Naive B cell (primary cell): ENCODE results near the gene KRR1. TPM values are rescaled to one million over a fixed set of nuclear protein-coding genes. Genes with fewer than 3 reads are reported as not detected.

Source experiments
- ATAC-seq, 2 donors: fragments of 150-1000 bp; cut with Tn5 transposase; 2 replicates each; pipeline ENCODE4 v1.10.0; 2021; ENCODE audit warnings: low read depth in 2 of 2, mild to moderate bottlenecking in 2 of 2, moderate library complexity in 2 of 2
- DNase-seq: peaks from one replicate; pipeline ENCODE4 v3.0.0; 2022
- H3K27ac Mint-ChIP-seq, 6 donors: one replicate each; pipeline ENCODE4 v1.8.0; 2020 to 2022; ENCODE audit warnings: mild to moderate bottlenecking in 6 of 6, mixed read lengths in 6 of 6, moderate library complexity in 5 of 6, inconsistent platforms in 2 of 6
- H3K27me3 Mint-ChIP-seq, 3 donors: one replicate each; pipeline ENCODE4 v1.8.0; 2021 to 2022; ENCODE audit warnings: mixed read lengths in 3 of 3, mild to moderate bottlenecking in 1 of 3
- H3K36me3 Mint-ChIP-seq, 2 donors: one replicate each; pipeline ENCODE4 v1.8.0; 2020 to 2022; ENCODE audit warnings: mixed read lengths in 2 of 2, inconsistent platforms in 1 of 2, mild to moderate bottlenecking in 1 of 2
- H3K4me1 Mint-ChIP-seq, 3 donors: one replicate each; pipeline ENCODE4 v1.8.0; 2020 to 2022; ENCODE audit warnings: mixed read lengths in 3 of 3, inconsistent platforms in 1 of 3, mild to moderate bottlenecking in 1 of 3, moderate library complexity in 1 of 3
- H3K4me3 Mint-ChIP-seq, 8 donors: one replicate each; pipeline ENCODE4 v1.8.0; 2020 to 2022; ENCODE audit warnings: mild to moderate bottlenecking in 8 of 8, mixed read lengths in 8 of 8, moderate library complexity in 8 of 8, inconsistent platforms in 2 of 8
- H3K9me3 Mint-ChIP-seq, 7 donors: one replicate each; pipeline ENCODE4 v1.8.0; 2020 to 2022; ENCODE audit warnings: mixed read lengths in 7 of 7, mild to moderate bottlenecking in 5 of 7, inconsistent platforms in 2 of 7, moderate library complexity in 1 of 7
- polyA plus RNA-seq, 6 donors: library from polyadenylated mRNA; unstranded; fragments of 300-500 nt; fragmentation: Illumina TruSeq; gene quantifications; one replicate each; pipeline ENCODE4 v1.2.3, GENCODE V29; 2021; ENCODE audit warnings: low read depth in 6 of 6

The KRR1 gene
- 10 to 100 TPM; 56.1 to 81.7 (median 71.9) TPM for polyA plus RNA-seq

DNA sequence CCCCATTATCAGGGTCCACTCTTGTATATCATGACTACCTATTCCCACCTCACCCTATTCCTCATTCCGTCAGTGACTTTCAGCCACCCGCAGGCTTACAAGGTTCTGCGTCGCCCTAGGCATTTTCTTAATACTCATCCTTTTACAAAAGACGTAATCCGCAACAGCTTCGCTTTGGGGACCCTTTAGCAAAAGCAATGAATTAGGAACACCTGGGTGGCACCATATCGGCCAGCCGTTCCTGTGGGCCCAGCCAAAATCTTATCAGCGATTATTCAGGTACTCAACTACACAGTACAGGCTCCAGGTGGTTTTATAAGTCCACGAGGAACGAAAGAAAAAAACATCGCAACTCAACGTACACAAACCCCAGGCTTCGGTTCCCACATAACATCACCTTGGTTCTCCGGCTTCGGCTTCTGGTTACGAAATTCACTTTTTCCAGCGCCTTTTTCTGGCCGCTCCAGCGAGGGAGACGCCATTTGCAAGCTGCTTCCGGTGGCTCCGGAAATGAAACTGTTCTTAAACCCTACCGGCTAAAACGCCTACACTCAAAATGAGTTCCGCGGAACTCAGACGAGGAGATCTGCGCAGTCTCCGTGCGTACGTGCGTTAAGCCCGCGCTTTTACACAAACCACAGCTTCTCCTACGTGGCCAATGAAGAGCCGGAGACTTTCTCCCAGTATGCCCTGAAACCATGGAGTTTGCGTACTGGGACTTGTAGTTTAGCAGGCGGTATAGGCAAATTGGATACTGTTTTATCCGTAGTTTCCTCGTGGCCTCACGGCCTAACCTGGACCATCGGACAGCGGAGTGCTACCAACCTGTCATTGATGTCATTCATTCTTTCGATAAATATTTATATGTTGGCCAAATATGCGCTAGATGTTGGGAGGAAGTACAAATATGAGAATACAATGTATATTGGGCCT lies at the start of gene KRR1:
KRR1 (minus strand) TSS at position 494 of the 933 bp plus-strand sequence; CDS start at position 482, 12 bp downstream.
- Mint-ChIP-seq H3K27ac (peak within 1 kb of the TSS; percentile 96 to 100 (median 98)), H3K4me1 (peaks cover 13 to 27% (median 20%) of the 10 kb centered on the region in 3 donors), H3K27me3 (peaks cover 0 to 8% (median 5%) of the 10 kb centered on the region in 3 donors), H3K9me3 (no peaks in the 10 kb centered on the region), H3K36me3 (peaks cover 0 to under 1% of the 10 kb centered on the region in 2 donors), H3K4me3 (peak within 1 kb of the TSS; percentile 92 to 99 (median 99))
- peak; percentile 95 to 96 for ATAC-seq
- DNase-seq: peak; percentile 86

DNA sequence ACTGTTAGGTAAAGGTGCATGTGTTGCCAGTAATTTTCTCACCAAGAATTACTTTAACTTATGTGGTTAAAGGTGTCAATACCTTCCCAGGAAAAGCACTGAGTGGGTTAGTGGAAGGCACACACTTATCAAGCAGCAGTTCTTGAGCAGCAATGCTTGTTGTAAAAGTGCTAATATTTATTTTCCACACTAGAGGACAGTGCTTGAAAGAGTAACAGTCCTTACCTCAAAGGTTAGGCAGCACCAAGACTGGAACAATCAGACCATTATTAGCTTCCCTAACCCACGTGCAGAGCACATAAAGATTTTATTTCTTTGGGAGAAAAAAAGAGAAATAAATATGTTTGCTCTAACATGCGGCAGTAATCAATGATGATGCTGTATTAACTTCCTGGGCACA lies 48.8 kb upstream of the KRR1 start:
- Mint-ChIP-seq H3K27me3 (peaks cover 25 to 35% (median 34%) of the 10 kb centered on the region in 3 donors), H3K27ac (no peak overlapping the region), H3K9me3 (no peaks in the 10 kb centered on the region), H3K36me3 (no peaks in the 10 kb centered on the region), H3K4me3 (no peak overlapping the region), H3K4me1 (no peaks in the 10 kb centered on the region)
- ATAC-seq (no peak), DNase-seq (no peak)

DNA sequence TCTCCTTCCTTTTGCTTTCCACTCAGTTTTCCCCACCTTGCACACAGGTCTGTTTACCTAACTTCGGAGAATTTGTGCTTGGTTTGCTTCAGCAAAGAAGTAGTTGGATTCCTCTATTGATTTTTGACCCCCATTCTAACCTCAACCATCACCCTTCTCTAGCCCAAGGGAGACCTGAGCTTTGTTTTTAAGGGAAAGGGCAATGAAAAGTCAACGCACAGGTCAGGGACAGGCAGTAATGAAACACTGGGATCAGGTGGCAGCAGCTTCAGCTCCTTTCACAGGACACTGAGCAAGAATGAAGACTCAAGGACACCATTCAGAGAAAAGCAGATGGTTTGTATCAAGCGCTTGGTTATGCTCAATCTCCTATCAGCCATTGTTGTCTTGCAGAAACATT lies 46.9 kb upstream of the KRR1 start:
- no peaks in the 10 kb centered on the region for H3K4me1 Mint-ChIP-seq
- DNase-seq (no peak), ATAC-seq (no peak)
- no peaks in the 10 kb centered on the region for H3K9me3 Mint-ChIP-seq
- peaks cover 25 to 35% (median 34%) of the 10 kb centered on the region in 3 donors for H3K27me3 Mint-ChIP-seq
- no peak overlapping the region for H3K27ac Mint-ChIP-seq
- no peaks in the 10 kb centered on the region for H3K36me3 Mint-ChIP-seq
- H3K4me3 Mint-ChIP-seq: no peak overlapping the region

DNA sequence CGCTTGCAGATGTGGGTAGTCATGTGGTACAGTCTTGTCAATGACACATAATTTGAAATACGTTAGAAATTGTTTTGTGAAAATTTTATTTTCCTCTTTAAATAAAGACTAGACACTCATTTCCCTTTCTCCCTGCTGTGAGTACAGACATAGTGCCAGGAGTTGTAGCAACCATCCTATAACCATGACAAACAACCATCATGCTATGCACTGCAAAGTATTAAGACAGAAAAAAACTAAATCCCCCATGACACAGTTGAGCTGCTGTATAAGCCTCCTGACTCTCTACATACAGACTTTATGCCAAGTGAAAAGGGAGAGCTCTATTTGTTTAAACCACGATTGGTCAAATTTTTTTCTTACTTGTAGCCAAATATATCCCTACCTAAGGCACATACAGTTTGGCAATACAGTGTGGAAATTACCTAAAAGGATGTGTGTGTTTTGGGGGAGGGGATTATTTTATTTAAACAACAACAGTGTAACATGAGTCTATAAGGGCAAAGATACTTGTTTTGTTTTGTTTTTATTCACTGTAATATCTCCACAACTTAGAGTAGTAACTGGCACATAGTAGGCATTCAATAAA lies 45.0 kb upstream of the KRR1 start:
- Mint-ChIP-seq H3K27ac (no peak overlapping the region), H3K27me3 (peaks cover 19 to 32% (median 28%) of the 10 kb centered on the region in 3 donors), H3K4me1 (no peaks in the 10 kb centered on the region), H3K36me3 (no peaks in the 10 kb centered on the region), H3K9me3 (no peaks in the 10 kb centered on the region), H3K4me3 (no peak overlapping the region)
- ATAC-seq (no peak), DNase-seq (no peak)

DNA sequence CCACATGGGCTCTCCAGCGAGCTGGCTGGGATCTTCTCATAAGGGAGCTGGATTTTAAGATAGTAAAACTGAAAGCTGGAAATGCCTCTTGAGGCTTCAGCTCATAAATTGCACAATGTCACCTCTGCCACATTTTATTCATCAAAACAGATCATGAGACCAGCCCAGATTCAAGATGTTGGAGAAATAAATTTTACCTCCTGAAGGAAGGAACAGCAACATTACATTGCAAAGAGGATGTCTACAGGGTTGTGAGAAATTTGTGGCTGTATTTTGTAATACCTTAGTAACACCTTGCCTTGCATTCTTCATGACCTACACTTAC lies 43.1 kb upstream of the KRR1 start:
- ATAC-seq (no peak), DNase-seq (no peak)
- no peak overlapping the region for H3K4me3 Mint-ChIP-seq
- H3K27ac Mint-ChIP-seq: no peak overlapping the region
- H3K36me3 Mint-ChIP-seq: no peaks in the 10 kb centered on the region
- peaks cover 20 to 29% (median 26%) of the 10 kb centered on the region in 3 donors for H3K27me3 Mint-ChIP-seq
- no peaks in the 10 kb centered on the region for H3K9me3 Mint-ChIP-seq
- H3K4me1 Mint-ChIP-seq: no peaks in the 10 kb centered on the region

DNA sequence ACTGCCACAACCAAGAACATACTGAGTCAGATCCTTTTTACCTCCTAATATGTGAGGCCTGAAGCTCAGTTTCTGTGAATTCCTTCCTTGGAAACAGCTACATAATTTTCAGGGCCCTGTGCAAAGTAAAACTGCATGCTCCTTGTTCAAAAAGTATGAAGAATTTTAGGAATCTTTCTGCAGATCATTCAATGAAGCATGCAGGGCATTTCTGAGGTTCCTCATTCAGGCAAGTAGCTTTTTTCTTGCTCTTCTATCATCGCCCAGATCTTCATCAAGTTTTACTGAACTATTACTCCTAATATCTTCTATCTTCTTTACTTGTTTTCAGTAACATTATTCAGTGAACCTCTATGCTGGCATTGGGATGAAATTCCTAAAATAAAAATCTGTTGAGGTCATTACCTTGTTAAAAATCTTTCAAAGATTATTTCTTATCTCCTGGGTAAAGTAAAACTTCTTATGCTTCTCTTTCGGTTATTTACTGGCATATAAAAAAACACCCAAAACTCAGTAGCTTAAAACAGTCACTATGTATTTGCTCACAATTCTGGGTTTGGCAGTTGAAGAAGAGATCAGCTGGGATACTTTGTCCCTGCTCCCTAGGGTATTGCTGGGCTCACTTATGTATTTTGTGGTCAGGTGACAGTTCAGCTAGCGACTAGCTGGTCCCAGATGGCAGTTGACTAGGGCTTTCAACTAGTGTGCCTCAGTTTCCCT lies 42.6 kb upstream of the KRR1 start:
- peaks cover 21 to 29% (median 26%) of the 10 kb centered on the region in 3 donors for H3K27me3 Mint-ChIP-seq
- ATAC-seq (no peak), DNase-seq (no peak)
- H3K4me3 Mint-ChIP-seq: no peak overlapping the region
- no peaks in the 10 kb centered on the region for H3K36me3 Mint-ChIP-seq
- H3K9me3 Mint-ChIP-seq: no peaks in the 10 kb centered on the region
- H3K27ac Mint-ChIP-seq: no peak overlapping the region
- no peaks in the 10 kb centered on the region for H3K4me1 Mint-ChIP-seq

DNA sequence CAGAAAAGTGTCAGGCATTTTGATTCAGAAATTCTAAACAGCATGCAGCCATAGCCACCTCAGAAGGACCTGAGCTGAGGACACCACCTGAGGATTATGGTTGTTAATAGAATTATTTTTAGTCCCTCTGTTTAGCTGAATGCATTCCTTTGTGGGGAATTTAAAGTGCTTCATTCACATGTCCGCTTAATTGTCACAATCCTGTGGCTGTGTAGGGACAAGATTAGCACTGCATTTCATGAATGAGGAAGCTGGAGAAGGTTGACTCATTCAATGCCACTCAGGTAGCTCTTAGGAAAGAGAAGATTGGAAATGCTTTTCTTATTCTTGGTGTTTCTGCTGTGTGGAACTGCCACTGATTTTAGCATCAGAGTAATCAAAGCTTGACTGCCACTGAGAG lies 42.0 kb upstream of the KRR1 start:
- H3K4me3 Mint-ChIP-seq: no peak overlapping the region
- ATAC-seq (no peak), DNase-seq (no peak)
- H3K27me3 Mint-ChIP-seq: peaks cover 24 to 26% (median 26%) of the 10 kb centered on the region in 3 donors
- H3K4me1 Mint-ChIP-seq: no peaks in the 10 kb centered on the region
- H3K36me3 Mint-ChIP-seq: no peaks in the 10 kb centered on the region
- H3K27ac Mint-ChIP-seq: no peak overlapping the region
- no peaks in the 10 kb centered on the region for H3K9me3 Mint-ChIP-seq

DNA sequence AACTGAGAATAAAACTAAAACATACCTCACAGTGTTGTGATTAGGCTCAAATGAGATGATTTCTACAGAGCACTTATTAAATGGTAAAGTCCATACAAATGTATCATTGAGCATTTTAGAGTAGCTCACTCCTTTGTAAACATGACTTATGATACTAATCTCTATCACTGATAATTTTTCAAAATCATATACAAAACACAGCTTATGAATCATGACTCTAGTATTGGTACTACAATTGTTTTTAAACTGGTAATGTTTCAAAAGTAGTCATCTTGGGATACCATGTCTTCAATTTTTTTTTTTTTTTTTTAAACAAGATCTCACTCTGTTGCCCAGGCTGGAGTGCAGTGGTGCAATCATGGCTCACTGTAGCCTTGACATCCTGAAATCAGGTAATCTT lies 40.1 kb upstream of the KRR1 start:
- H3K4me1 Mint-ChIP-seq: no peaks in the 10 kb centered on the region
- no peak overlapping the region for H3K4me3 Mint-ChIP-seq
- DNase-seq: no peak
- no peak for ATAC-seq
- no peaks in the 10 kb centered on the region for H3K9me3 Mint-ChIP-seq
- peaks cover 18 to 26% (median 20%) of the 10 kb centered on the region in 3 donors for H3K27me3 Mint-ChIP-seq
- no peak overlapping the region for H3K27ac Mint-ChIP-seq
- no peaks in the 10 kb centered on the region for H3K36me3 Mint-ChIP-seq

DNA sequence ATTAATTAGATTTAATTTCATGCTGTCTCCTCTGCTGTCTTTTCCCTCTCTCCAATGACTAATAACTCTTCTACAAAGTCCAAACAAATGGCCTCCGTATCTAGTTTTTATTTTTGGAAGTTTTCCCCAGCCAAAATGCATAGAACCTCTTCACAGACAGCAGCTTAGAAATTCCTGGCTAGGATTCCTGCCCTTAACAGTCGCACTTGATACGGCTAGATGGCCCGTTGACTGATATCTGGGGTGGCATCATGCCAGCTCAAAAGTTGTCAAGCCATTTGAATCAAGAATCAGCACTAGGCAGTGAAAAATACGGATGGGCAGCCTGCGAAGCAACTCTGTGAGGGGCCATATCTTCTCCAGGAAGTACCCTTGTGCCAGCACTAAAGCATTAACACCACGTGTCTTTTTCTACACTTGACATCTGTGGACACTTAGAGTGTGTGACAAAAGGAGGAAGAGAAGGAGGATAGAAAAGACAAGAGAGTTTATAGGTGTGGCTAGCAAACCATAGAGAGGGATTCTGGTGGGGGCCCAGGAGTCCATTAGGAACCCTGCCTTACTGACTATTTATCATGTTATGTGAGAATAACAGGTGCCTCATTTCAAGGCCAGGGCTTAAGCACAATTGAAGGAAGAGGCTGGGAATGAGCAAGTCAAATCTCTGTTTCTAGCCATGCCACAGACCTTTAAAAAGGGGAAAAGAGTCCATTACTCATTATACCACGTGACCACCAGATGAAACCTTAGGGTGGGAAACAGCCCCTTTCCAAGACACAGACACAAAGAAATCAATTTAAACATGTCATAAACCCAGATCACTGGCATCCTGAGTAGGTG lies 39.2 kb upstream of the KRR1 start:
- H3K27me3 Mint-ChIP-seq: peaks cover 15 to 24% (median 20%) of the 10 kb centered on the region in 3 donors
- peak overlapping the region in 1 of 6 donors; percentile 45 for H3K27ac Mint-ChIP-seq
- H3K9me3 Mint-ChIP-seq: no peaks in the 10 kb centered on the region
- H3K4me1 Mint-ChIP-seq: no peaks in the 10 kb centered on the region
- no peak for DNase-seq
- H3K4me3 Mint-ChIP-seq: no peak overlapping the region
- ATAC-seq: no peak
- no peaks in the 10 kb centered on the region for H3K36me3 Mint-ChIP-seq

DNA sequence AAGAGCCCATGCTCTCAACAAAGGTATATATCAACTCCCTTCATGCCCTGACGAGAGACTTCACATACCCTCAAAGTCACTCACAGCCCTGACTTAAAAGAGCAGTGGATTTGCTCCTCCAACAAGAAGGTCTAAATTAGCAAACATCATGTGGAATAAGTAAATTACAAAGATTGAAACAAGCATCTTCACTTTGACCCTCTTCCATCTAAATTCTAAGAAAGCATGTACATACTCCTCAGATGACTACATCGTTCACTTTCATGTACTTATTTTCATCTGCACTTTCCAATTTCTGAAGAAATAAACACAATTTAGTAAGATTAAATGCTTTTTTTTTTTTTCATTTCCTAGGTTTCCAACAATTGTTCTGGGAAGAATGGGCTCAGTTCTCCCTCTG lies 38.6 kb upstream of the KRR1 start:
- Mint-ChIP-seq H3K4me3 (no peak overlapping the region), H3K27me3 (peaks cover 19 to 27% (median 20%) of the 10 kb centered on the region in 3 donors)

DNA sequence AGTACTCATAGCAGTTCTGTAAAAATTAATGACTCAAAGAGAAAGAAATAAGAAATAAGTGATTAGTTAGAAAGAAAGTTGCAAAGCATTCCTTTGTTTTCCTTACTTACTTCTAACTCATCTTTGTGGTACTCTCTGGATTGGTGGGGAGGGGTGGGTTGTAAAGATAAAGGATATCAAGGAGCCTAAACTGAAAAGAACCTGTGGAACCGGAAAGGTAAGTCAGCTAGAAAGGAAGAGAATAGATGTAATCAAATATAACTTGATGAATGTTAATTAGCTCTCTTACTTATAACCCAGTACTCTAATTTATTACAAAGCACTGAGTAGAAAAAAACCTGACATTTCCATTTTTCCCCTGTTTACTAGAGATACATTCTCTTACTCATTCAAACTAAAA lies 37.5 kb upstream of the KRR1 start:
- Mint-ChIP-seq H3K27ac (no peak overlapping the region), H3K4me3 (no peak overlapping the region), H3K36me3 (no peaks in the 10 kb centered on the region), H3K27me3 (peaks cover 29 to 36% (median 31%) of the 10 kb centered on the region in 3 donors), H3K4me1 (no peaks in the 10 kb centered on the region), H3K9me3 (no peaks in the 10 kb centered on the region)
- no peak for DNase-seq
- no peak for ATAC-seq

More for the DNA sequence above, 38.6 kb upstream of the KRR1 start:
- no peaks in the 10 kb centered on the region for H3K4me1 Mint-ChIP-seq
- H3K9me3 Mint-ChIP-seq: no peaks in the 10 kb centered on the region
- no peaks in the 10 kb centered on the region for H3K36me3 Mint-ChIP-seq
- DNase-seq: no peak
- no peak for ATAC-seq
- no peak overlapping the region for H3K27ac Mint-ChIP-seq

DNA sequence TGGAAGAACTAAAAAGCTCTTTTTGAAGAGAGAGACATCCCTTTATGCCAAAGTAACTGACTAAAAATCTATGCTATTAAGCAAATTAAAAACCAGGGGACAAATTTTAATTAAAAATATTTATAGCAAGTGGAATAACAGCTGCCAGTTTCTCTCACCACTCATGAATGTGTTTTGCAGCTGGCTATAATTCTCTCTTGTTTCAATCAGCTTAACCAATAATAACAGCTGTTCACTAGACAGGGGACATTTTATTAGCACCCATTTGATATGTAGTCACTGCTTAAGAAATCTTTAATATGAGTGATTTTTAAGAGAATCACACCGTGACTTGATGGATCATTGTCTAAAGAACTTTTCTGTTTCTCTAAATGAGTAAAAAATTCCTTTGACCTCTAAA lies 34.2 kb upstream of the KRR1 start:
- ATAC-seq: no peak
- H3K27me3 Mint-ChIP-seq: peaks cover 30 to 37% (median 36%) of the 10 kb centered on the region in 3 donors

DNA sequence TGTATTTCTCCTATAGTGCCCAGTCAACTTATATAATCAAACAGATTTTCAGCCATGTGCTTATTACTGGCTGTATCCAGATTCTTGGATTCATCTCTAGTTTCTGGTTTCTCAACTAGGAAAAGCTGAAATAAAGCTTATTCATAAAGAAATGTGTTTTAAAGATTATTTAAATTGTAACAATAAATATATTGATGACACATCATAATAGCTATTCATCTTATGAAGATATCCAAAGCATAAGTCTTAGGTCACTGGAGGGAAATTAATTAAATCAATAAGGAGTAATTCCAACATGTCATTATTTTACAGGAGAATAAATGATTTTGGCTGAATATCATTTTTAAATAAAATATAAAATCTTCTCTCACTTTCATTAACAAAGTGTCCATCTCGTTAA lies 32.1 kb upstream of the KRR1 start:
- Mint-ChIP-seq H3K36me3 (no peaks in the 10 kb centered on the region), H3K4me3 (no peak overlapping the region), H3K27ac (no peak overlapping the region), H3K4me1 (no peaks in the 10 kb centered on the region), H3K27me3 (peaks cover 28 to 38% (median 30%) of the 10 kb centered on the region in 3 donors), H3K9me3 (no peaks in the 10 kb centered on the region)
- no peak for DNase-seq
- no peak for ATAC-seq

More for the DNA sequence above, 34.2 kb upstream of the KRR1 start:
- Mint-ChIP-seq H3K27ac (no peak overlapping the region), H3K4me1 (no peaks in the 10 kb centered on the region), H3K36me3 (no peaks in the 10 kb centered on the region), H3K9me3 (no peaks in the 10 kb centered on the region), H3K4me3 (no peak overlapping the region)
- DNase-seq: no peak
